Lower leg skin (tissue), 4 donors: ENCODE results near the gene FTO. TPM values are rescaled to one million over a fixed set of nuclear protein-coding genes. Genes with fewer than 3 reads are reported as not detected.

Experiments
- DNase-seq, 2 donors: peaks; one replicate each; pipeline ENCODE4 v3.0.0-alpha.2; 2019; ENCODE audit warnings: low spot score in 2 of 2
- H3K4me3 ChIP-seq: fragments of 200-600 bp; sonication (generic); 2 replicates; pipeline ENCODE4 v1.5.1; 2017; ENCODE audit warnings: mild to moderate bottlenecking, low read depth; ENCODE audit not compliant: poor library complexity, severe bottlenecking
- CTCF ChIP-seq, 3 donors: fragments of 450-650 bp; IDR thresholded peaks; one replicate each; pipeline ENCODE4 v1.5.1; 2016; ENCODE audit warnings: antibody characterized with exemption in 3 of 3, mild to moderate bottlenecking in 3 of 3, moderate library complexity in 2 of 3
- POLR2A ChIP-seq, 2 donors: fragments of 450-650 bp; IDR thresholded peaks; one replicate each; pipeline ENCODE4 v1.6.1; 2016 to 2017; ENCODE audit warnings: antibody characterized with exemption in 2 of 2, mild to moderate bottlenecking in 1 of 2, moderate library complexity in 1 of 2
- WGBS, 2 donors: methylation state at CpG; one replicate each; pipeline ENCODE4 v1.1.5; 2018; 5-methylcytosine and 5-hydroxymethylcytosine counted together
- intact Hi-C: fragments of 100-400 bp; cut with DNase I; formaldehyde crosslinking; loops from one replicate; pipeline ENCODE4 v1.15.0; 2023; ENCODE audit warnings: low total_unique reads
- total RNA-seq, 4 donors: library from RNA; depleted of rRNA; stranded (reverse); fragments of >200 nt; gene quantifications; one replicate each; pipeline ENCODE4 v1.1.0, GENCODE V29; 2016

Gene FTO
- total RNA-seq, 4 donors from 2014 or later, result 61.2 to 88.2 (median 64.1) TPM

DNA sequence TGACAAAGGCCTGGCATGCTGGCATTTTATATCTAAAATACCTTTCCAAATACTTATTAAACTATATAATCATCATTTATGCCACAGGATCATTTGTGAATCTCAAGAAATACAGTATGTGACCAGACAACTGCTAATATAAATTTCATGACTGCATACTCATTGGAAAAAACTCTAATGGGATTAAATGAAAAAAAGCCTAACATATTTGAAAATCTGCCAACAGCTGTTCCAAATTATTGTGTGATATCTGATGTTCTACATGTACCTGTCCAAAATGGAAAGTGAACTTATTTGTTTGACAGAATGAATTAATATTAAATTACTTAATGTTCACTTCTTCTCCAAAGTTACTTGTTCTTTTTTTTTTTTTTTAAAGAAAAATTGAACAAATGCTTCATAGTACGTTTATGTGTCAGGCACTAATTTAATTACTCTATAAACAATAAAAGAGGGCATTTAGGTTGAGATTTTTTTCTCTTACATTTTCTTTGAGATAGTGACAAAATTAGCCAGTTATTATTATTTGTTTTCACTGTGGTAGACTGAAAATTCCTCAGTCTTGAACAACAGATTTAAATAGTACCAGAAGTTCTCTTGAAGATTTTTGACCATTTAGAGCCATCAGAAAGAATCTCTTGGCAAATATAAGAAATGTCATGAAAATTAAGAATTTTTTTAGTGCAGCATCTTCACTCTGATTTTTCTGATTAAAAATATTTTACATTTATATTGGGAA lies 114.0 kb downstream of the FTO start:
- intact Hi-C loops, result no loop called here
- no peak overlapping the region for H3K4me3 ChIP-seq
- no peak for DNase-seq
- TF ChIP-seq POLR2A (IDR thresholded peaks at IDR 0.05), result no peak
- no peak for TF ChIP-seq CTCF (IDR thresholded peaks at IDR 0.05)
- WGBS, 2 donors, result 23 to 47% methylated on average over 1 of the region's 1 CpG

DNA sequence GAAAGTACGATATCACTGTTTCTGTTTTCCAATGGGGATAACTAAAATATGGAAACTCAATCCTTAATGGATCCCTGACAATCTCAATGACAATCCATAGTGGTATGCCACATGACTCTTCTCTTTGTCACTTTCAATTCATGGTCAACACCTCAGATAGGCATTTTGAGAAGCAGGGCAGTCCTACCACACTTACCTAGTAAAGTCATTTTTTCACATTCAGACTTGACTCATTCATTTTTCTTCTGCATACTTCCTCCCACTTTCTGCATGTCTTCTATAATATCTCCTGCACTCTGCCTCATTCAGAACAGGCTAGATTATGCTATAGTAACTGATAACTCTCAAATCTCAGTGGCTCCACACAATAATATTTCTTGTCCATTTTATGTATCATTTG lies 117.5 kb downstream of the FTO start:
- DNase-seq, result no peak
- 91 to 96% methylated on average over 1 of the region's 1 CpG for WGBS, 2 donors

DNA sequence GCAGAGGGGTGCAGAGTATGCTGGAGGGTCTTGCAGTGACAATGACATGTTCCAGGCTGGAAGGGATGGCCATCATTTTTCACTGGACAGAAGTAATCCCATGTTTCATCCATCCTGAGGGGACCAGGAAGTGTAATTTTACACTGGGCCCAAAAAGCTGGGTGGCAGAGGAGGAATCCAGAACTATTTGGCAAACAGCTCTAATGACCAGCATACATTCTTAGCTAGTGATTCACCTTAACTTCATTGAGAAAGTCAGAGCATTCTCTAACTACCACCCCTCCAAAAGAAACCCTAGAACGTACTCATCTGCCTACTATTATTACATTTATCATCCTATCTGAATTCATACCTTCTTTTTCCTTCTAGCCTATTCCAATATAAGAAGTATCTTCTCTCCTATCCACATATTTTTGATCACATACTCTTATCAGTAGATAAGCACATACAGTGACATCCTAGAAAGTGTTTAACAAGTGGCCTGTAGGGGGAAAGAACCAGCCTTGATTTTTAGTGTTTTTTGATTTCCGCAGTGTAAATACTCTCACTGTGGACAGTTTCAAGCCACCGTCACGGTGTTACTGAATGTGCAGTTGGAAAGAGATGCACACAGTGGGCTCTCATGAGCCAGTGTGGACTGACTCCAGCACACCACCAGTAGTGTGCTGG lies 118.1 kb downstream of the FTO start:
- no peak for TF ChIP-seq CTCF (IDR thresholded peaks at IDR 0.05)
- no peak for TF ChIP-seq POLR2A (IDR thresholded peaks at IDR 0.05)
- no peak for DNase-seq
- intact Hi-C loops, result no loop called here
- H3K4me3 ChIP-seq, result no peak overlapping the region
- WGBS, 2 donors, result 87 to 91% methylated on average over 4 of the region's 4 CpGs

More for the DNA sequence above, 117.5 kb downstream of the FTO start:
- H3K4me3 ChIP-seq, result no peak overlapping the region
- intact Hi-C loops, result no loop called here
- no peak for TF ChIP-seq POLR2A (IDR thresholded peaks at IDR 0.05)
- TF ChIP-seq CTCF (IDR thresholded peaks at IDR 0.05), result no peak

- intact Hi-C loops, result no loop called here
- no peak for DNase-seq
- WGBS, 2 donors, result 77 to 84% methylated on average over 7 of the region's 7 CpGs
- no peak overlapping the region for H3K4me3 ChIP-seq
- no peak for TF ChIP-seq POLR2A (IDR thresholded peaks at IDR 0.05)
- no peak for TF ChIP-seq CTCF (IDR thresholded peaks at IDR 0.05)
Observed at GRCh38 chr16:53822936-53823529, 119.1 kb downstream of the FTO start.

DNA sequence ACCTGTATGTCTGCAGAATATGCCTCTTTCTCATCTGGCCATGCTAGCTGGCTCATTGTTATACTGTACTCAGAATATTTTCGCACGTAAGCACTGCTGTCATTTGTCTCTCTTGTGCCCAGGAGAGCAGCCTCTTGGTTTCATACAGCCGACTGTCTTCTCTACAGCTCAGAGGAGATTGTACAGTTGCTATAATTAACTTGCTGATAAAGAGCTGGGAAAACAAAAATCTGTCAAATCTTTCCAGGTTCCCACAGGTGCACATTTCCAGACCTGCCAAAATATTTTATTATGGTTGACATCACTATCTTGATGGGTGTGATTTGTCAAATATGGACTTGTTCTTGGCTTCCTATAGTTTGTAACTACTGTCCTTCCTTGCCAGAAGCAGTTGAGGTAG lies 122.7 kb downstream of the FTO start:
- intact Hi-C loops, result no loop called here
- TF ChIP-seq CTCF (IDR thresholded peaks at IDR 0.05), result no peak
- TF ChIP-seq POLR2A (IDR thresholded peaks at IDR 0.05), result no peak
- DNase-seq, result no peak
- WGBS, 2 donors, result 30 to 44% methylated on average over 3 of the region's 3 CpGs
- no peak overlapping the region for H3K4me3 ChIP-seq
